Mucosa of stomach (tissue), 1 donor: ENCODE data around the gene FUT2.

Experiments
- H3K27me3 ChIP-seq: one replicate; pipeline ENCODE4 v1.7.0; 2013; ENCODE audit warnings: mild to moderate bottlenecking, low read length; ENCODE audit not compliant: control insufficient read depth, insufficient read depth
- H3K36me3 ChIP-seq: one replicate; pipeline ENCODE4 v1.7.0; 2013; ENCODE audit warnings: low read length; ENCODE audit not compliant: control insufficient read depth, insufficient read depth
- H3K4me1 ChIP-seq: one replicate; pipeline ENCODE4 v1.7.0; 2013; ENCODE audit warnings: mild to moderate bottlenecking, low read length; ENCODE audit not compliant: control insufficient read depth, insufficient read depth
- H3K4me3 ChIP-seq: one replicate; pipeline ENCODE4 v1.7.0; 2013; ENCODE audit warnings: low read length
- H3K9ac ChIP-seq: one replicate; pipeline ENCODE4 v1.7.0; 2013; ENCODE audit warnings: mild to moderate bottlenecking, low read length, moderate library complexity
- H3K9me3 ChIP-seq: one replicate; pipeline ENCODE4 v1.7.0; 2013; ENCODE audit warnings: mild to moderate bottlenecking, low read length, moderate library complexity; ENCODE audit not compliant: control insufficient read depth
- donor health status: Pancreatic carcinoma.

Gene FUT2

GRCh38 chr19:48724796-48725753 lies 29.3 kb downstream of the FUT2 start:
- Histone ChIP-seq H3K36me3 (no peaks in the 10 kb centered on the region), H3K4me3 (no peak overlapping the region), H3K9ac (no peak overlapping the region), H3K9me3 (no peaks in the 10 kb centered on the region), H3K4me1 (peaks cover 4% of the 10 kb centered on the region), H3K27me3 (no peaks in the 10 kb centered on the region)

- H3K4me3 ChIP-seq, result no peak overlapping the region
- no peaks in the 10 kb centered on the region for H3K36me3 ChIP-seq
- H3K9ac ChIP-seq, result no peak overlapping the region
- H3K9me3 ChIP-seq, result no peaks in the 10 kb centered on the region
- H3K4me1 ChIP-seq, result no peaks in the 10 kb centered on the region
- no peaks in the 10 kb centered on the region for H3K27me3 ChIP-seq
Measured at GRCh38 chr19:48726556-48726955, 30.8 kb downstream of the FUT2 start.

- H3K9me3 ChIP-seq, result no peaks in the 10 kb centered on the region
- no peak overlapping the region for H3K9ac ChIP-seq
- no peak overlapping the region for H3K4me3 ChIP-seq
- H3K27me3 ChIP-seq, result no peaks in the 10 kb centered on the region
- no peaks in the 10 kb centered on the region for H3K36me3 ChIP-seq
- no peaks in the 10 kb centered on the region for H3K4me1 ChIP-seq
Measured at GRCh38 chr19:48728911-48729664, 33.3 kb downstream of the FUT2 start.

GRCh38 chr19:48731452-48731851 lies 35.7 kb downstream of the FUT2 start:
- Histone ChIP-seq H3K9me3 (no peaks in the 10 kb centered on the region), H3K4me1 (no peaks in the 10 kb centered on the region), H3K27me3 (no peaks in the 10 kb centered on the region), H3K9ac (no peak overlapping the region), H3K4me3 (no peak overlapping the region), H3K36me3 (no peaks in the 10 kb centered on the region)

GRCh38 chr19:48734625-48735024 lies 38.9 kb downstream of the FUT2 start:
- Histone ChIP-seq H3K27me3 (peaks cover 4% of the 10 kb centered on the region), H3K36me3 (no peaks in the 10 kb centered on the region), H3K9ac (no peak overlapping the region), H3K4me3 (no peak overlapping the region), H3K4me1 (peaks cover 13% of the 10 kb centered on the region), H3K9me3 (no peaks in the 10 kb centered on the region)

- Histone ChIP-seq H3K9me3 (no peaks in the 10 kb centered on the region), H3K36me3 (no peaks in the 10 kb centered on the region), H3K4me1 (peaks cover 18% of the 10 kb centered on the region), H3K4me3 (no peak overlapping the region), H3K9ac (no peak overlapping the region), H3K27me3 (peaks cover 9% of the 10 kb centered on the region)
Measured at GRCh38 chr19:48735031-48735615, 39.4 kb downstream of the FUT2 start.

- H3K9ac ChIP-seq, result no peak overlapping the region
Measured at GRCh38 chr19:48737360-48737998, 41.7 kb downstream of the FUT2 start.

GRCh38 chr19:48738557-48739403 lies 43.0 kb downstream of the FUT2 start:
- H3K4me3 ChIP-seq, result no peak overlapping the region
- H3K27me3 ChIP-seq, result peaks cover 14% of the 10 kb centered on the region
- H3K4me1 ChIP-seq, result peaks cover 37% of the 10 kb centered on the region
- peak overlapping the region; percentile 43 for H3K9ac ChIP-seq
- H3K9me3 ChIP-seq, result no peaks in the 10 kb centered on the region
- H3K36me3 ChIP-seq, result no peaks in the 10 kb centered on the region

More at GRCh38 chr19:48737360-48737998, 41.7 kb downstream of the FUT2 start:
- Histone ChIP-seq H3K4me3 (no peak overlapping the region), H3K36me3 (no peaks in the 10 kb centered on the region), H3K4me1 (peaks cover 37% of the 10 kb centered on the region), H3K9me3 (no peaks in the 10 kb centered on the region), H3K27me3 (peaks cover 14% of the 10 kb centered on the region)

- H3K4me1 ChIP-seq, result peaks cover 37% of the 10 kb centered on the region
- peaks cover 14% of the 10 kb centered on the region for H3K27me3 ChIP-seq
- H3K36me3 ChIP-seq, result no peaks in the 10 kb centered on the region
- peak overlapping the region; percentile 22 for H3K4me3 ChIP-seq
- peak overlapping the region; percentile 48 for H3K9ac ChIP-seq
- no peaks in the 10 kb centered on the region for H3K9me3 ChIP-seq
Measured at GRCh38 chr19:48739404-48740163, 43.8 kb downstream of the FUT2 start.

GRCh38 chr19:48740164-48740972 lies 44.6 kb downstream of the FUT2 start, which contains the start of gene RASIP1:
Gene RASIP1 (minus strand): TSS chr19:48740610. CDS start chr19:48740282, 328 bp downstream.
- Histone ChIP-seq H3K9ac (peak within 1 kb of the TSS; percentile 48), H3K4me3 (peak within 1 kb of the TSS; percentile 22), H3K9me3 (no peaks in the 10 kb centered on the region), H3K36me3 (no peaks in the 10 kb centered on the region), H3K4me1 (peaks cover 37% of the 10 kb centered on the region), H3K27me3 (peaks cover 14% of the 10 kb centered on the region)
